Epithelial cell of proximal tubule (primary cell): ENCODE data around the gene GORAB. TPM values are rescaled to one million over a fixed set of nuclear protein-coding genes. Genes with fewer than 3 reads are reported as not detected.

Source experiments
- DNase-seq: peaks from one replicate; pipeline ENCODE4 v3.0.0-alpha.2; 2011; ENCODE audit warnings: low read depth
- H3K4me3 ChIP-seq: 2 replicates; pipeline ENCODE4 v1.5.1; 2011; ENCODE audit warnings: low read depth, mild to moderate bottlenecking, low read length
- CTCF ChIP-seq: conservative IDR thresholded peaks from 2 replicates; pipeline ENCODE4 v1.5.1; 2012; ENCODE audit warnings: low read depth, mild to moderate bottlenecking, low read length
- total RNA-seq: library from RNA; depleted of rRNA; stranded (reverse); fragments of >200 nt; gene quantifications from 2 replicates; pipeline ENCODE4 v1.2.3, GENCODE V29; 2015

Gene GORAB
- total RNA-seq, 1 donor from 2014 or later = 7.7 TPM

- TF ChIP-seq CTCF = no peak
- H3K4me3 ChIP-seq = no peak overlapping the region
- no peak for DNase-seq
Measured at GRCh38 chr1:170586321-170587252, 54.6 kb downstream of the GORAB start.

GRCh38 chr1:170587253-170587593 lies 55.3 kb downstream of the GORAB start:
- no peak for DNase-seq
- H3K4me3 ChIP-seq = no peak overlapping the region
- no peak for TF ChIP-seq CTCF

- no peak for DNase-seq
- no peak for TF ChIP-seq CTCF
- no peak overlapping the region for H3K4me3 ChIP-seq
Measured at GRCh38 chr1:170590921-170591705, 59.1 kb downstream of the GORAB start.

- no peak for TF ChIP-seq CTCF
- no peak overlapping the region for H3K4me3 ChIP-seq
- DNase-seq = no peak
Measured at GRCh38 chr1:170592591-170593111, 60.7 kb downstream of the GORAB start.

GRCh38 chr1:170593173-170594011 lies 61.4 kb downstream of the GORAB start:
- no peak for TF ChIP-seq CTCF
- no peak for DNase-seq
- H3K4me3 ChIP-seq = no peak overlapping the region

- TF ChIP-seq CTCF = no peak
- DNase-seq = no peak
- H3K4me3 ChIP-seq = no peak overlapping the region
Measured at GRCh38 chr1:170594066-170594626, 62.2 kb downstream of the GORAB start.
